T-helper 2 cell treated with Interferon-gamma antibody and Interleukin-4, amounts not matched to agents 100 ng/mL and 5 ng/mL, for 36 hours (primary cell): Measurements from ENCODE around the gene ALAS1. TPM values are rescaled to one million over a fixed set of nuclear protein-coding genes. Genes with fewer than 3 reads are reported as not detected.

Source experiments
- intact Hi-C: fragments of 100-400 bp; cut with micrococcal nuclease; formaldehyde crosslinking; loops from one replicate; pipeline ENCODE4 v1.15.1; 2023
- total RNA-seq: library from RNA; stranded (reverse); gene quantifications from 2 replicates; pipeline ENCODE4 v1.2.3, GENCODE V29; 2022

ALAS1 gene
- total RNA-seq, 1 donor from 2014 or later: 77.3 TPM

DNA sequence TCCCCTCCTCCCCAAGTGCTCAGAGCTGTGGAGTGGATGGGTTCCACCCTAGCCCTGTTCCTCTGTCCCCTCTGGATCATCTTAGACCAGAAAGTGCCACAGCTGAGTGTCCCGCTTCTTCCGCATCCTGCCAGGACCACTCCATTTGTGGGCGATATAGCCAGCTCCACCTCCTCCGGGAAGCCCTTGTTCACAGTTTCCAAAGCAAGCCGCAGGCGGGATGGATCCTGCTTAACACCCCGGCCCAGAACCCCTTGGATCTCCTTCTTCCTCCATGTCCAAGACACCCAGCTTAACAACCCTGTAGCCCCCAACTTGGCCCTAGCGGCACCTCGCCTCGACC, 490 bp upstream of the ALAS1 start:
- intact Hi-C loops: no loop called here

GRCh38 chr3:52198643-52199608, 966 bp downstream of the ALAS1 start:
- intact Hi-C loops: loop anchor here (1.0 to 2.0 kb wide), 3 partner anchors 21 to 258 kb away; partner anchors contain the start of genes POC1A and RRP9

GRCh38 chr3:52200981-52201679, 3.2 kb downstream of the ALAS1 start:
- intact Hi-C loops: no loop called here

GRCh38 chr3:52202384-52203077, 4.6 kb downstream of the ALAS1 start:
- intact Hi-C loops: no loop called here

GRCh38 chr3:52203701-52204100, 5.7 kb downstream of the ALAS1 start:
- intact Hi-C loops: no loop called here

DNA sequence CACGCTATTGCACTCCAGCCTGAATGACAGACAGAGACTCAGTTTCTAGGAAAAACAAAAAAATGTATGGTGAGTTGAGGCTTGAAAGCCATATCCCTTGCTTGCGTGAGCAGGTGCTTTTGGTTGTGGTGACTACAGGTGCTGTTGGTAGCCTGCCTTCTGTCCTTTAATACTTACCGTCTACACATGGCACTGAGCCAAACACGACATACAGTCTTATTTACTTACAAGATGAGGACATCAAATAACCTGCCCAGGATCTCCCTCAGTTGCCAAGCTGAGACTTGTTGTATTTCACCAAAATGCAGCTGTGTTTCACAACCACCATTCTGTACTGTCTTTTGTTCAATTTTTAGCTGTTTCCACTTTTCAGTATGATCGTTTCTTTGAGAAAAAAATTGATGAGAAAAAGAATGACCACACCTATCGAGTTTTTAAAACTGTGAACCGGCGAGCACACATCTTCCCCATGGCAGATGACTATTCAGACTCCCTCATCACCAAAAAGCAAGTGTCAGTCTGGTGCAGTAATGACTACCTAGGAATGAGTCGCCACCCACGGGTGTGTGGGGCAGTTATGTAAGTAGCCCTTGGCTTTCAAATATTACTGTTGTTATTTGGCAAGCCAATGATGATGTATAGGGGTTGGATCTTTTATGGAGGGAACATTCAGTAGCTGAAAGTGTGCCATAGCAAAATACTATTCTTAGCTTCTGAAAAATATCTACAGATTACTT, 6.5 kb downstream of the ALAS1 start:
- intact Hi-C loops: no loop called here

GRCh38 chr3:52205727-52206372, 7.9 kb downstream of the ALAS1 start:
- intact Hi-C loops: no loop called here

DNA sequence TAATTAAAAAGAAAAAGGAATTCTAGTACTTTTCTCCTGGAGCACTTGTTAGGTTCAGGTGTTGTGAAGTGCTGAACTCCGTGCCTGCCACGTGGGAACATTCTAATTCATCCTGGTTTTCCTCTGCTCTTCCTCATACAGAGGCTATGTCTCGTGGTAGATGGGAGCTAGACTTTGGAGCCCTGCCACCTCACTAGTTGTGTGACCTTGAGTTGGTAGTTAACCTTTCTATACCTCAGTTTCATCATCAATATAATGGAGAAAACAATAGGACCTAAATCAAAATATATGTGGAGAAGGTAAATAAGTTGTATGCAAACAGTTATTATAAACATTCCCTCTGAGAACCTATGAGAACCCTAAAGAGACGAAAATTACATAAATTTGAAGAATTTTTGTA, 10.6 kb downstream of the ALAS1 start:
- intact Hi-C loops: no loop called here

GRCh38 chr3:52210037-52210436, 12.1 kb downstream of the ALAS1 start:
- intact Hi-C loops: no loop called here

DNA sequence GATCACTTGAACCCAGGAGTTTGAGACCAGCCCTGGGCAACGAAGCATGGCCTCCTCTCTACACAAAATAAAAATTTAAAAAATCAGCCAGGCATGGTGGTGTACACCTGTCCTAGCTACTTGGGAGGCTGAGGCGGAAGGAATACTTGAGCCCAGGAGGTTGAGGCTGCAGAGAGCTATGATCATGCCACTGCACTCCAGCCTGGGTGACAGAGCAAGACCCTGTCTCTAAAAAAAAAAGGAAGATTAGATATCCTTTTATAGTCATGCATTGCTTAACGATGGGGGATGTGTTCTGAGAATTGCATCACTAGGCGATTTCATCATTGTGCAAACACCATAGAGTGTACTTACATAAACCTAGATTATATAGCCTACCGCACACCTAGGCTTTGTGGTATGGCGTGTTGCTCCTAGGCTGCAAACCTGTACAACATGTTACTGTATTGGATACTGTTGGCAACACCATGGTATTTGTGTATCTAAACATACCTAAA, 12.6 kb downstream of the ALAS1 start:
- intact Hi-C loops: no loop called here

- intact Hi-C loops: no loop called here
Observed at GRCh38 chr3:52211268-52211891, 13.4 kb downstream of the ALAS1 start.

- intact Hi-C loops: no loop called here
Observed at GRCh38 chr3:52213005-52213404, 15.0 kb downstream of the ALAS1 start.

DNA sequence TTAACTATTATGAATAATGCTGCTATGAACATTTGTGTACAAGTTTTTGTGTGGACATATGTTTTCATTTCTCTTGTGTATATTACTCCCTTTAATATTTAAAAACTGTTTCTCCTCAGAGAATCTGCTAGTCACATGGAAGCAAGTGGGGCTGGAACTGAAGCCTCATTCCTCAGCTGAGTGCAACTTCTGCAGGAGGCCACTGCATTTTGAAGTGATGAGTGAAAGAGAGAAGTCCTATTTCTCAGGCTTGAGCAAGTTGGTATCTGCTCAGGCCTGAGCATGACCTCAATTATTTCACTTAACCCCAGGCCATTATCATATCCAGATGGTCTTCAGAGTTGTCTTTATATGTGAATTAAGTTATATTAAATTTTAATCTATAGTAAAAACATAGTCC, 15.9 kb downstream of the ALAS1 start:
- intact Hi-C loops: no loop called here

DNA sequence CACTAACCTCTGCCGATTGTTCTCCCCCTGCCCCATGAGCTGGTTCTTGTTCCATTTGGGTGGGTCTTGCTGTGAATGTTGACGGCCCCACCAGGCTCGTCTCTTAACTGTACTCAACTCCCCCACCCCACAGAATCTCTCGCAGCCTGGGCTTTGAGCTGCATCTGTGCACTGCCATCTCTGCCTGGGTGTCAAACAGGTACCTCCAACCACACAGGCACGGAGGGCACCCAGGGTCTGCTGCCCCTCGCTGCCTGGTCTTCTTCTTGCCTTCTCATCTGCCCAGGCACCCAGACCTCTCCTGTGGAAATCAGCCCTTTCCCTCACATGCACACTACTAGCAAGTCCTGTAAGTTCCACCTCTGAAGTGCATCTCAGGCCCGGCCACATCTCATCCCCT, 17.4 kb downstream of the ALAS1 start:
- intact Hi-C loops: no loop called here

DNA sequence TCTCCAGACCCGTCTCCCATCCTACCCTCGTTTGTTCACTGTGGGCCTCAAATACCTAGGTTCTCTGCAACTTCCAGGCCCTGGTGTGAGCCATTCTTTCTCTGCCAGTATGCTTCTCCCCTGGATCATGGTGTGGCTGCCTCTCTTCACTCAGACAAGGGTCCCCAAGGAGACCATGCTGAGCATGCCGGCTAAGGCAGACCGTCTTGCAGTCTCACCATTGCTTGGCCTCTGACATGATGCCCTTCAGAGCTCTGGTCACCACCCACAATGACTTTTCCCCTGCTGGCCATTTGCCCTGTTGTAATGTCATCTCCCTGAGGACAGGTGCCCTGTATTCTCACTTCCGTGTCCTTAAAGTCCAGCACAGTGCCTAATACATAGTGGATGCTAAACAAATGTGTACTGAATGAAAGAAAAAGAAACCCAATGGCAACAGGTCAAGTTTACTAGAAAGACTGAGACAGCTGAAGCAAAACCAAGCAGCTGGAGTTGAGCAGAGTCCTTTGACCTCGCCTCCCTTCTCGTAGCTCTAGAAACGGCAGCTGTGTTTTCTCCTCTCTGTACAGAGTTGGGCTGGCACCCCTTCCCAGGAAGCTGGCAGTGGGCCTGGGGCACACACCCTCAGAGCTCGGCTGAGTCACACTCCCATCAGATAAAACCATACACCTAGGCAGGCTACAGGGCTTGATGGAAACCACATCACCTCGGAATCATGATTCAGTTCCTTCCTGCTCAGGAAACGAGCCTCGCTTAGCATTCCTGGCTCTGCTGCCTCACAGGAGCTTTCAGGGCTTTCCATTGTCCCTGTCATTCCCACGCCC, 18.8 kb downstream of the ALAS1 start:
- intact Hi-C loops: no loop called here

GRCh38 chr3:52217409-52217805, 19.4 kb downstream of the ALAS1 start:
- intact Hi-C loops: no loop called here

DNA sequence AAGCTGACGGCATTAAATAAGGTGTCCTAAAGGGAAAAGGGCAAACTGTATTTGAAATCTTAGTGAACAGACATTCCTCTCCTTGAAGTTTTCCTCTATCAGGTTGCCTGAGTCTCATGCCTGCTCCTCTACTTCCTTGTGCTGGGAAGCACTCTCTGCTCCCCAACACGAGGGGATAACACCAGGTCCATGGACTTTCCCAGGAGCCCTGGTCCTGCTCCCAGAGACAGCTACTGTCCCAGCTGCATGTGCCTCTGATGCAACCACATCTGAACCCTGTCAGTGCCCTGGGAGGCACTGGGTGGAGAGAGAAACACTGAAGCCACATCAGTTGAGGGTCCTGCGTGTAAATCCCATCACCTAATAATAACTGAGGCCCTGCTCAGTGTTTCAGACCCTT, 20.1 kb downstream of the ALAS1 start:
- intact Hi-C loops: no loop called here

DNA sequence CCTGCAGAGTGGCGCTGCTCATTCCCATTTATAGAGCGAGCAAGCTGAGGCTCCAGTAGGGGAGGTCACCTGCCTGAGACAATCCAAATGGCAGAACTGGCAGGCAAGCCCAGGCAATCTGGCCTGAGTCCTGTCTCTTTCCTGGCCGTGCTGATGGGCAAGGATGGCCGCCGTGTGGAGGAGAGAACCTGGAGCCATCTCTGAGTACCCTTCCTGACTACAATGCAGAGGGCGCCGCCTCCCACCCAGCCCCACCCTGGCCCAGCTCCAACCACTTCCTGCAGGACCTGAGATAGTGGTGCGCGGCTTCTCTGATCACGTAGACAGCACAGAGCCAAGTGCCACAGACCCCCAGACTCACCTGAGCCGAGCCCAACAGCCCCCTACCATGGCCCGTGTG, 20.5 kb downstream of the ALAS1 start:
- intact Hi-C loops: no loop called here

DNA sequence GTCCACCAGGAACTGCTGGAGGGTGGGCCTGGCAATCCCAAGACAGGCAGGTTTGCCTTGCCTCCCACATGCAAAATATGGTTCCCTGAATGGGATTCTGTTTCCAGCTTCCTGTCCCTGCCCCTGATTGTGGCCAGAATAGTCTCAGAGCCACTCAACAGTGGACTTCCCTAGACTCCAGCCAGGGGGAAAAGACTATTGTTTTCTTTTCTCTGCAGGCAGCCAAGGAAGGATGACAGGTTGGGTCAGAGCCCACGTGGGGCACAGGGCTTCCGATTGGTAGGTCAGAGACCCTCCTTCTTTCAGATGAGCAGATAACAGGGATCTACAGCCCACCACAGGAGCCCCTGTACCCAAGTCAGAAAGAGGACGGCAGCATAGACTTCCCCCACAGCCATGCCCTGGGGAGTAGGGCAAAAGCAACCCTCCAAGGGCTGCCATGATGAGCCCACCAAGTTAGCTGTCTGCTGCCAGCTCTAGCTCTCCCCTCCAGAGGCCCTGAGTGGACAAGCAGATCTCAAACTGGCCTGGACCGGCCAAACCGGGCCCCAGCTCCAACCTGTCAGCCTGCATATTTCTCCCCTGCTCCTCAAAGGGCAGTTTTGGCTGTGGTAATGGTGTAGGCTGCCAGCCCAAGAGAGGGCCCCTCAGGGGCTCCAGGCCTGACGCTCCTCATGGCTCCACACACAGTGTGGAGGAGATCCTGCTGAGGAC, 21.1 kb downstream of the ALAS1 start:
- intact Hi-C loops: no loop called here
